ENCODE measurements around the gene WDPCP.

DNA sequence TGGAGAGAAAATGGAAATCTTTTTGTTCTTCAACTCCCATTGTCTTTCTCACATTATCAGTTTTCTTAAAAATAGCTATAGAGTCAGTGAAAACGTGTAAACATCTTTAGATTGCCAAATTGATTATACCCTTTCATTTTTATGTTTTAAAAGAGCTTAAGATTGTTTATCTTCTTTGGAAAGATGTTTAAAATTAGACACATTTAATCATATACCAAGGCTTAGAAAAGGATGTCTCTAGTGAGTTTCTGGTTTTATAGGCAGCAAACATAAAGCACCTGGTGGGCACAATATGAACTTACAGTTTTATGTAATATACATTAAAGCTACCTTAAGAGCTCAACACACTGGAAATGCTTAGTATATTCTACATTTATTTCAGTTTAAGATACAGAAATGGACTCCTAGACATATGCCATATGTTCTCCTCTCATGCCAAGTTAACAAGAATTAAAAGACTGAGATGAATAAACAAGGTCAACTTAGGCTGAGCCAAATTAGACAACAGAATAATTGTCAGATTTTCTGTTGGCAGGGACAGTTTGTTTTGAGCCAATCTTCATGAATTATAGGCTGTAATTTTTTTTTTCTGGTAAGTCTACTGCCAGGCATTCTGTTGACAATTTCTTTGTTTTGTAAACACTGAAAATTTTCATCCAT lies 425.0 kb downstream of the WDPCP start:
- TF ChIP-seq NR3C1 (IDR thresholded peaks at IDR 0.05) (no peak), ZC3H11A (IDR thresholded peaks at IDR 0.05) (no peak), POLR2A (IDR thresholded peaks at IDR 0.05; ENCODE audit: low read length) (no peak), CEBPB (IDR thresholded peaks at IDR 0.05) (no peak), HOXB13 (CRISPR knock-in tag; IDR thresholded peaks at IDR 0.05; ENCODE audit: low read depth) (no peak), JUN (IDR thresholded peaks at IDR 0.05) (no peak), MAZ (IDR thresholded peaks at IDR 0.05; ENCODE audit: borderline replicate concordance, low read depth, low read length) (no peak)
- TF ChIP-seq, protein P1, sequence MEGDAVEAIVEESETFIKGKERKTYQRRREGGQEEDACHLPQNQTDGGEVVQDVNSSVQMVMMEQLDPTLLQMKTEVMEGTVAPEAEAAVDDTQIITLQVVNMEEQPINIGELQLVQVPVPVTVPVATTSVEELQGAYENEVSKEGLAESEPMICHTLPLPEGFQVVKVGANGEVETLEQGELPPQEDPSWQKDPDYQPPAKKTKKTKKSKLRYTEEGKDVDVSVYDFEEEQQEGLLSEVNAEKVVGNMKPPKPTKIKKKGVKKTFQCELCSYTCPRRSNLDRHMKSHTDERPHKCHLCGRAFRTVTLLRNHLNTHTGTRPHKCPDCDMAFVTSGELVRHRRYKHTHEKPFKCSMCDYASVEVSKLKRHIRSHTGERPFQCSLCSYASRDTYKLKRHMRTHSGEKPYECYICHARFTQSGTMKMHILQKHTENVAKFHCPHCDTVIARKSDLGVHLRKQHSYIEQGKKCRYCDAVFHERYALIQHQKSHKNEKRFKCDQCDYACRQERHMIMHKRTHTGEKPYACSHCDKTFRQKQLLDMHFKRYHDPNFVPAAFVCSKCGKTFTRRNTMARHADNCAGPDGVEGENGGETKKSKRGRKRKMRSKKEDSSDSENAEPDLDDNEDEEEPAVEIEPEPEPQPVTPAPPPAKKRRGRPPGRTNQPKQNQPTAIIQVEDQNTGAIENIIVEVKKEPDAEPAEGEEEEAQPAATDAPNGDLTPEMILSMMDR (IDR thresholded peaks at IDR 0.05): no peak
- TF ChIP-seq, protein P2, sequence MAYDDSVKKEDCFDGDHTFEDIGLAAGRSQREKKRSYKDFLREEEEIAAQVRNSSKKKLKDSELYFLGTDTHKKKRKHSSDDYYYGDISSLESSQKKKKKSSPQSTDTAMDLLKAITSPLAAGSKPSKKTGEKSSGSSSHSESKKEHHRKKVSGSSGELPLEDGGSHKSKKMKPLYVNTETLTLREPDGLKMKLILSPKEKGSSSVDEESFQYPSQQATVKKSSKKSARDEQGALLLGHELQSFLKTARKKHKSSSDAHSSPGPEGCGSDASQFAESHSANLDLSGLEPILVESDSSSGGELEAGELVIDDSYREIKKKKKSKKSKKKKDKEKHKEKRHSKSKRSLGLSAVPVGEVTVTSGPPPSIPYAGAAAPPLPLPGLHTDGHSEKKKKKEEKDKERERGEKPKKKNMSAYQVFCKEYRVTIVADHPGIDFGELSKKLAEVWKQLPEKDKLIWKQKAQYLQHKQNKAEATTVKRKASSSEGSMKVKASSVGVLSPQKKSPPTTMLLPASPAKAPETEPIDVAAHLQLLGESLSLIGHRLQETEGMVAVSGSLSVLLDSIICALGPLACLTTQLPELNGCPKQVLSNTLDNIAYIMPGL (CRISPR knock-in tag; IDR thresholded peaks at IDR 0.05; ENCODE audit: borderline replicate concordance): no peak
- TF ChIP-seq, protein P3, sequence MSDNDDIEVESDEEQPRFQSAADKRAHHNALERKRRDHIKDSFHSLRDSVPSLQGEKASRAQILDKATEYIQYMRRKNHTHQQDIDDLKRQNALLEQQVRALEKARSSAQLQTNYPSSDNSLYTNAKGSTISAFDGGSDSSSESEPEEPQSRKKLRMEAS (IDR thresholded peaks at IDR 0.05): no peak
- TF ChIP-seq, protein P4, sequence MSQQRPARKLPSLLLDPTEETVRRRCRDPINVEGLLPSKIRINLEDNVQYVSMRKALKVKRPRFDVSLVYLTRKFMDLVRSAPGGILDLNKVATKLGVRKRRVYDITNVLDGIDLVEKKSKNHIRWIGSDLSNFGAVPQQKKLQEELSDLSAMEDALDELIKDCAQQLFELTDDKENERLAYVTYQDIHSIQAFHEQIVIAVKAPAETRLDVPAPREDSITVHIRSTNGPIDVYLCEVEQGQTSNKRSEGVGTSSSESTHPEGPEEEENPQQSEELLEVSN (IDR thresholded peaks at IDR 0.05; ENCODE audit: borderline replicate concordance, low read depth): no peak

Data from A549 (cell line).